Heart right ventricle (tissue), 16 donors: ENCODE results near the gene FAM83G. TPM values are rescaled to one million over a fixed set of nuclear protein-coding genes. Genes with fewer than 3 reads are reported as not detected.

Experiments
- ATAC-seq, 8 donors: fragments of 200-7000 bp; cut with Tn5 transposase; one replicate each; pipeline ENCODE4 v1.9.1; 2020; ENCODE audit warnings: mild to moderate bottlenecking in 8 of 8, moderate library complexity in 8 of 8, moderate number of reproducible peaks in 1 of 8
- DNase-seq, 2 donors: peaks; one replicate each; pipeline ENCODE4 v3.0.0-alpha.2; 2020
- H3K27ac ChIP-seq, 10 donors: fragments of 200-600 bp; sonication (generic) in 2 of 10; one replicate each; pipeline versions ENCODE4 v1.5.0 to v1.8.0; 2020 to 2022; ENCODE audit warnings: mild to moderate bottlenecking in 3 of 10
- H3K27me3 ChIP-seq, 7 donors: fragments of 200-600 bp; one replicate each; pipeline ENCODE4 v1.8.0; 2021 to 2022; ENCODE audit warnings: mild to moderate bottlenecking in 2 of 7
- H3K36me3 ChIP-seq, 9 donors: fragments of 200-600 bp; sonication (generic) in 1 of 9; one replicate each; pipeline versions ENCODE4 v1.5.0 to v1.8.0; 2020 to 2022; ENCODE audit warnings: mild to moderate bottlenecking in 2 of 9
- H3K4me1 ChIP-seq, 9 donors: fragments of 200-600 bp; sonication (generic) in 1 of 9; one replicate each; pipeline versions ENCODE4 v1.5.0 to v1.8.0; 2020 to 2022; ENCODE audit warnings: mild to moderate bottlenecking in 4 of 9
- H3K4me3 ChIP-seq, 10 donors: fragments of 200-600 bp; sonication (generic) in 2 of 10; one replicate each; pipeline versions ENCODE4 v1.5.0 to v1.8.0; 2020 to 2022; ENCODE audit warnings: mild to moderate bottlenecking in 7 of 10, moderate library complexity in 2 of 10
- H3K9me3 ChIP-seq, 11 donors: fragments of 200-600 bp in 10 of 11; sonication (generic) in 2 of 11; one replicate each; pipeline versions ENCODE4 v1.5.0 to v1.8.0; 2013 to 2022; ENCODE audit warnings: mild to moderate bottlenecking in 2 of 11, control low read depth in 1 of 11, moderate library complexity in 1 of 11
- CTCF ChIP-seq, 9 donors: fragments of 200-600 bp; sonication (generic) in 2 of 9; IDR thresholded peaks; one replicate each; pipeline versions ENCODE4 v1.5.0 to v1.8.0; 2021 to 2022; ENCODE audit warnings: antibody characterized with exemption in 9 of 9, mild to moderate bottlenecking in 5 of 9, moderate library complexity in 1 of 9
- WGBS, 2 donors: extraction: QIAGEN DNeasy Blood & Tissue Kit; methylation state at CpG; one replicate each; pipeline ENCODE4 v1.1.7; 2013; ENCODE audit warnings: inconsistent platforms in 1 of 2; 5-methylcytosine and 5-hydroxymethylcytosine counted together
- intact Hi-C, 10 donors: fragments of 100-400 bp; cut with DNase I; formaldehyde crosslinking; loops; one replicate each; pipeline versions ENCODE4 v1.11.1 to v1.14.2; 2022
- polyA plus RNA-seq, 2 donors: library from polyadenylated mRNA; stranded (reverse); fragments of 200-250 nt; gene quantifications; one replicate each; pipeline ENCODE4 v1.2.3, GENCODE V29; 2013
- total RNA-seq, 10 donors: library from RNA; stranded (reverse); fragmentation: NEBNext Ultra II Directional in 3 of 10; extraction: Animal tissue kit (Norgen Biotek cat#: 25700) in 3 of 10; gene quantifications; one replicate each; pipeline versions ENCODE4 v1.2.1 to v1.2.4, GENCODE V29; 2021 to 2023
- donor health status: Arrhythmogenic right ventricular cardiomyopathy.
- donor health status: ischemic (EF 13 %, LVEDD 7.1; RV severe dilation, severe dysfunction).
- donor health status: healthy with polysubstance abuse.
- donor health status: DM: no; HTN: yes; CAD: no.
- donor health status: DM: no; HTN: no; CAD: no.
- donor health status: ischemic (EF 25% LVEDD 6.9; RV normal size, moderate dysfunction).
- donor health status: ischemic (EF 25% LVEDD 5.7; RV mildly dilated, moderate dysfunction).
- donor health status: healthy.
- donor health status: DM: yes; HTN: yes; CAD: no.
- donor health status: Ischemic cardiomyopathy.
- donor health status: ischemic (EF 35%, LVEDD 5.7; RV mildly dilated, moderate dysfunction).
- donor health status: nonischemic (EF 11% LVEDD 7.7; RV severe dilation, severe dysfunction).
- donor health status: DM: yes; HTN: yes; CAD: no.
- donor health status: PGD.
- donor health status: ischemic (EF 29% LVEDD 5.4; RV normal size, mild dysfunction).
- donor health status: nonischemic (EF 23%, LVEDD 6.1; RV moderate dilation, normal function).

FAM83G gene
- total and polyA plus RNA-seq, 12 donors: 0.96 to 5.5 (median 1.7) TPM

DNA sequence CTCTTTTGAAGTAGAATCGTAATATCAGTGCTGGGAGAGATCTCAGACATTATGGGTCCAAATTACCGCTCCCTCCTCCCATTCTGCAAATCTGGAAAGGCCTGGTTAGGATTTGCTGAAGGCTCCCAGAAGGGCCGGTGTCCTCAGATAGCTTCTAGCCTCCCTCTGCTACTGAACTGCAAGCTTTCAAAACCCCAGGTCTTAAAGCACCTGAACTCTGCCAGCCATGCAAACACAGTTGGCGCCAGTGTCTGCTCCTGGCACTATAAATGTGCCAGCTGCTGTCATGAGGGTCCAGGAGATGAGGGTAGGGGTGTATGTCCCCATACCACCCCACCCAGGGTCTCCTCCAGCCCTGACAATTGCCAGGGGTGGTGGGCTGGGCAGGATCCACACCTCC is 28.4 kb downstream of the FAM83G start:
- Histone ChIP-seq H3K4me1 (no peaks in the 10 kb centered on the region), H3K27me3 (no peaks in the 10 kb centered on the region), H3K36me3 (peaks cover 0 to 10% (median 0%) of the 10 kb centered on the region in 9 donors), H3K4me3 (no peak overlapping the region), H3K27ac (no peak overlapping the region), H3K9me3 (no peaks in the 10 kb centered on the region)
- DNase-seq: no peak
- intact Hi-C loops: loop anchor here in 2 of 10 donors (2.0 to 10.0 kb wide), 2 partner anchors 37 to 49 kb away; no protein-coding TSS in a partner anchor
- no peak for TF ChIP-seq CTCF (IDR thresholded peaks at IDR 0.05)
- ATAC-seq: no peak
- WGBS, 2 donors: 78 to 83% methylated on average over 4 of the region's 4 CpGs

DNA sequence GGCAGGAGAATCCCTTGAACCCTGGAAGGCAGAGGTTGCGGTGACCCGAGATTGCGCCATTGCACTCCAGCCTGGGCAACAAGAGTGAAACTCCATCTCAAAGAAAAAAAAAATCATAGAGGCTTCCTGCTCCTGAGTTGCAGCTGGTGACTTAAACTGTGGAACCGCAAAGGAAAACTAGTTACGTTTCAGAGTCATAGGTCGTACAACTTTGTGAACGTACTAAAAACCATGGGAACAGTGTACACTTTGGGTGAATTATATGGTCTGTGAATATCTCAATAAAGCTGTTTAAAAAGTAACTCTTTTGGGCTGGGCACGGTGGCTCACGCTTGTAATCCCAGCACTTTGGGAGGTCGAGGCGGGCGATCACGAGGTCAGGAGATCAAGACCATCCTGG is 29.0 kb downstream of the FAM83G start:
- no peaks in the 10 kb centered on the region for H3K4me1 ChIP-seq
- DNase-seq (no peak), ATAC-seq (no peak)
- no peak overlapping the region for H3K27ac ChIP-seq
- intact Hi-C loops: loop anchor here in 1 of 10 donors (10.0 kb wide), 1 partner anchor 49 kb away; no protein-coding TSS in a partner anchor
- TF ChIP-seq CTCF (IDR thresholded peaks at IDR 0.05): no peak
- no peaks in the 10 kb centered on the region for H3K9me3 ChIP-seq
- no peaks in the 10 kb centered on the region for H3K27me3 ChIP-seq
- H3K36me3 ChIP-seq: peaks cover 0 to 10% (median 0%) of the 10 kb centered on the region in 9 donors
- WGBS, 2 donors: 93 to 94% methylated on average over 13 of the region's 13 CpGs
- H3K4me3 ChIP-seq: no peak overlapping the region

DNA sequence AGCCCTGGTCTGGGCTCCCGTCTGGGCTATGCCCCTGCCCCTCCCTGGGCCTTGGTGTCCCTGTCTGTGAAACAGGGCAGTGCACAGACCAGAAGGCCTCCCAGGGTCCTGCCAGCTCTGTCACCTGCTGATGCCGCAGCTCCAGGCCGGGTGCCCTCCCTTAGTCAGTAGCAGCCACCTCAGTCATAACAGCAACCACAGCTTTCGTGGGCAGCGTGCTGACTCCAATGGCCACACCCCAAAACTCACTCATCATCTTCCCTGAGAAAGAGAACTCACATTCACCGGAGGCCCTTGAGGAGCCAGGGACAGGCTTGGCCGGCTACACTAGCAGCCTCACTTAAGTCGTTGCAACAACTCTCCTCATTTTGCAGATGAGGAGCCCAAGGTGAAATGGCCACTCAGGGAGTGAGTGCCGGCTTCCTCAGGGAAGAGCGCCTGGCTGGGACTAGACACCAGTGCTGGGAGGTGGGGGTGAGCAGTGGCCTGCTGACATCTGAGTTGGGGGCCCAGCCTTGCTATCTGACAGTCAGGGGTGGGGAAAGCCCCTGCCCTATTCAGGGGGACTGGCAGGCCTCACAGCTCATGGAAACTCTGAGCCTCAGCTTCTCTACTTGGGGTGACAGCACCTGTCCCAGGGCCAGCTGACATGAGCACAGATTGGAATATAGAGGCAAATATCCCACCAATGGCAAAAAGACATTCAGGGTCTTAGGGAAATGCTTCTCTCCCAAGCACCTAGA is 30.0 kb downstream of the FAM83G start:
- intact Hi-C loops: loop anchor here in 1 of 10 donors (10.0 kb wide), 1 partner anchor 50 kb away; no protein-coding TSS in a partner anchor
- H3K36me3 ChIP-seq: peaks cover 0 to 10% (median 0%) of the 10 kb centered on the region in 9 donors
- DNase-seq (no peak), ATAC-seq (no peak)
- H3K27me3 ChIP-seq: no peaks in the 10 kb centered on the region
- no peak for TF ChIP-seq CTCF (IDR thresholded peaks at IDR 0.05)
- 87% methylated on average over 10 of the region's 10 CpGs for WGBS, 2 donors
- H3K27ac ChIP-seq: no peak overlapping the region
- no peaks in the 10 kb centered on the region for H3K9me3 ChIP-seq
- H3K4me1 ChIP-seq: no peaks in the 10 kb centered on the region
- H3K4me3 ChIP-seq: no peak overlapping the region

- no peak for ATAC-seq
- H3K9me3 ChIP-seq: no peaks in the 10 kb centered on the region
- no peaks in the 10 kb centered on the region for H3K27me3 ChIP-seq
- TF ChIP-seq CTCF (IDR thresholded peaks at IDR 0.05): no peak
- intact Hi-C loops: loop anchor here in 1 of 10 donors (10.0 kb wide), 1 partner anchor 53 kb away; no protein-coding TSS in a partner anchor
- H3K4me1 ChIP-seq: peaks cover 0 to 7% (median 0%) of the 10 kb centered on the region in 9 donors
- no peak for DNase-seq
- no peak overlapping the region for H3K4me3 ChIP-seq
- H3K36me3 ChIP-seq: no peaks in the 10 kb centered on the region
- WGBS, 2 donors: 96 to 98% methylated on average over 7 of the region's 7 CpGs
- no peak overlapping the region for H3K27ac ChIP-seq
These were observed 32.8 kb downstream of the FAM83G start for GRCh38 chr17:18971801-18972200.
